ENCODE measurements around the gene CLHC1. TPM values are rescaled to one million over a fixed set of nuclear protein-coding genes. Genes with fewer than 3 reads are reported as not detected.
"Not testable (repeated sequence)": the region's sequence is repeated elsewhere in the genome, so short reads cannot be mapped to it uniquely, and the experiment has no call there.

CLHC1 gene
- polyA plus RNA-seq, 1 donor = 14.7 TPM

- no peak for DNase-seq (ENCODE audit: low read depth)
Measured at GRCh38 chr2:55153584-55154299, 78.4 kb downstream of the CLHC1 start.

GRCh38 chr2:55152475-55153412, 79.3 kb downstream of the CLHC1 start:
- DNase-seq (ENCODE audit: low read depth) = no peak

DNA sequence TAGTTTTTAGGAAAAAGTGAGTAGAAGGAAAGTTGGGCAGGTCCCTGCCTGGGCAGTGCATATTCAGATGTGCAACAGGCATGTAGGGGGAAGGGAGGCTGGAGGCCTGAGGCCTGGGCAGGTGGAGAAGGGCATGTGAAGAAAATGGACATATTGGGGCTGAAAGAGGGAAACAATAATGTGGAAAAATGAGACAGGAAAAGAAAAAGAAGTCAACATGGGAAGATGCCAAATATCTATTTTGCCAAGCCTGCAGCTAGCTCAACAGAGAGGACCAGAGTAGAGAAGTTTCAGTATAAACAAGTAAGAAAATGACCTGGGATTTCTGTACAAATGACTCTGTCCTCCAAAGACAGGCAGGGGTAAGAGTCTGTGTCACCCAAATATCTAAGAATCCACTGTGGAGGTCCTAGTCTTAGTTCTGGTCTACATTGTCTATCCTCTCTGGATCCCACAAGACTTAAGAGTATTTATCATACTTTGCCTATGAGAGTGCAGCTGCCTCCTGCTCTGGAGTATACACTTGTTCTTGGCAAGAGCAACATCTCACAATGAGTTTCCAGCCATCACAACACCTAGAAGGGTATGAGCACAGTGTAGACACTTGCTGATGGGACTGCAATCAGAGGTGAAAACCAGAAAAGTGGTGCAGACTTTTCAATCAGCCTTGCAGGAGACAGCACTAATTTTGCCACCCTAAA, 80.2 kb downstream of the CLHC1 start:
- DNase-seq (ENCODE audit: low read depth) = no peak

GRCh38 chr2:55150834-55151233, 81.3 kb downstream of the CLHC1 start:
- DNase-seq (ENCODE audit: low read depth) = no peak

- no peak for DNase-seq (ENCODE audit: low read depth)
Measured at GRCh38 chr2:55148269-55148668, 83.8 kb downstream of the CLHC1 start.

- DNase-seq (ENCODE audit: low read depth) = no peak
Measured at GRCh38 chr2:55147531-55147930, 84.6 kb downstream of the CLHC1 start.

GRCh38 chr2:55147041-55147440, 85.1 kb downstream of the CLHC1 start:
- DNase-seq (ENCODE audit: low read depth) = no peak

GRCh38 chr2:55146263-55146662, 85.8 kb downstream of the CLHC1 start:
- no peak for DNase-seq (ENCODE audit: low read depth)

DNA sequence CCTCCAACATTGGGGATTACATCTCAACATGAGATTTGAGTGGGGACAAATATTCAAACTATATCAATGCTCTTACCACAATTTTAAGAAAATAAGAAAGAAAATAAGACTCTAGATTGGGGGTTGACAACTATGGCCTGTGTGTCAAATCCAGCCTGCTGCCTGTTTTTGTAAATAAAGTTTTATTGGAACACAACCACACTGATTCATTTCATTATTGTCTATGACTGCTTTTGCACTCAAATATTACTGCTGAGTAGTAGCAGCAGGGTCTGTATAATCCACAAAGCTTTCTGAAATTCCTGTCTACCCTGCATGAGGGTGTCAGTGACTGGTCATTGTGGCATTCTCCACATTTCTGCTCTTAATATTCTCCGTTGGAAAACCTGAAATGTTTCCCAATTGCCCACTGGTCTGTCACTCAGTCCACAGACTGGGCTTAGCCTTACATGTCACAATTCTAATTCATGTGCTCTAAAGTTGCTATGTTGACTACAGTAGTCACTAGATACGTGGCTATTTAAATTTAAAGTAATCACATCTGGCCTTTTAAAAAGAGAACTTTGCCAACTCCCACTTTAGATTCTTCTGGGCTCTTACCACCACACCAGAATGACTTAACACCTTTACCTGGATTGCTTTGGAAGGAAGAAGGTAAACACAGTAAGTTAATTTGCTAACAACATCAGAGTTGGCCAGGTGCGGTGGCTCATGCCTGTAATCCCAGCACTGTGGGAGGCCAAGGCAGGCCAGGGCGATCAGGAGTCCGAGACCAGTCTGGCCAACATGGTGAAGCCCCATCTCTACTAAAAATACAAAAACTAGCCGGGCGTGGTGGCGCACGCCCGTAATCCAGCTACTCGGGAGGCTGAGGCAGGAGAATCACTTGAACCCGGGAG, 86.9 kb downstream of the CLHC1 start:
- no peak for DNase-seq (ENCODE audit: low read depth)

GRCh38 chr2:55143706-55144105, 88.4 kb downstream of the CLHC1 start:
- not testable (repeated sequence) for DNase-seq (ENCODE audit: low read depth)

DNA sequence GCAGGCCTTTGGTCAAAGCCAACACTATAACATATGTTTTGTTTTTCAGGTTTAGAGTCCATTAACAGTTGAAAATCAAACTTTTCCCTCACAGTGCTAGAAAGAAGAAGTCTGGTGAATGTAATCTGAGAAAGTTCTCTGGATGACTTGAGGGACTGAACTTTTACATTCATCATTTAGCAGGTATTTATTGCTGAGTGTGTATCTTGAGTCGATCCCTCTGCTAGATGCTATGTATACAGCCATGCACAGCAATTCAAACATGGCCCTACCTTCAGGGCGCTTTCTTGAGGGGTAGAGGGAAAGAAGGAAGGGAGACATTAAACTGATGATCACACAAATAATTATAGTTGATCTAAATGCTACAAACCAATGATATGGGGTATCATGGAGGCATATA, 89.6 kb downstream of the CLHC1 start:
- DNase-seq (ENCODE audit: low read depth) = no peak

DNA sequence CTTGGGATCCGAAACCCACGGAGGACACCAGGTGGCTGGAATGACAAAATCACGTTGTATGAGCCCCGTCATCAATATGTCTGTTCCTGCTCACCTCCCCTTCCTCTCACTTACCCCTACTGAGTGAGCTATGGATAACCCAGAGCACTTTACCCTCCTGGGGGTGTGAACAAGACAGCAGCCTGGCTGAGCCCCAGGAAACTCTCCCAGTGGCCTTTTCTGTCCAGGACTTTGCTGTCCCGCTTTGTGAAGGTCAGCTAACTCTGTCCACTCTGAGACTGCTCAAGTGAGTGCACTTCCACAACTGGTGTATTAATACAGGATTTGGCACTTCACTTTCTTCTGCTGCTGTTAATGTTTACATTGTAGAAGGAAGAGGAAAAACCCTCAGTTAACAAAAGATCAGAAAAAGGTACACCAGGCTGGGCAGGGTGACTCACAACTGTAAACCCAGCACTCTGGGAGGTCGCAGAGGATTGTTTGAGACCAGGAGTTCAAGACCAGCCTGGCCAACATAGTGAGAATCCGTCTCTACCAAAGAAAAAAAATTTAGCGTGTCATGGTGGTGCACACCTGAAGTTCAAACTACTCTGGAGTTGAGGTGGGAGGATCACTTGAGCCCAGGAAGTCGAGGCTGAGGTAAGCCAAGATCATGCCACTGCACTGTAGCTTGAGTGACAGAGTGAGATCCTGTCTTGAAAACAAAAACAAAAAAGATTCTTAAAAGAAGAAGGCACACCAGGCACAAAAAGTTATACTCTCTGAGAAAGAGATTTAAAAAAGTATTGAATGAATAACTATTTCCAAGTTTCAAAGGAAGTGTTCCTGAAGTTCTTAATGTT, 90.3 kb downstream of the CLHC1 start:
- DNase-seq (ENCODE audit: low read depth) = no peak

- DNase-seq (ENCODE audit: low read depth) = no peak
Measured at GRCh38 chr2:55140316-55141219, 91.5 kb downstream of the CLHC1 start.

GRCh38 chr2:55139305-55139704, 92.8 kb downstream of the CLHC1 start:
- no peak for DNase-seq (ENCODE audit: low read depth)

- DNase-seq (ENCODE audit: low read depth) = no peak
Measured at GRCh38 chr2:55138882-55139229, 93.2 kb downstream of the CLHC1 start.

GRCh38 chr2:55138014-55138881, 93.8 kb downstream of the CLHC1 start:
- DNase-seq (ENCODE audit: low read depth) = no peak

DNA sequence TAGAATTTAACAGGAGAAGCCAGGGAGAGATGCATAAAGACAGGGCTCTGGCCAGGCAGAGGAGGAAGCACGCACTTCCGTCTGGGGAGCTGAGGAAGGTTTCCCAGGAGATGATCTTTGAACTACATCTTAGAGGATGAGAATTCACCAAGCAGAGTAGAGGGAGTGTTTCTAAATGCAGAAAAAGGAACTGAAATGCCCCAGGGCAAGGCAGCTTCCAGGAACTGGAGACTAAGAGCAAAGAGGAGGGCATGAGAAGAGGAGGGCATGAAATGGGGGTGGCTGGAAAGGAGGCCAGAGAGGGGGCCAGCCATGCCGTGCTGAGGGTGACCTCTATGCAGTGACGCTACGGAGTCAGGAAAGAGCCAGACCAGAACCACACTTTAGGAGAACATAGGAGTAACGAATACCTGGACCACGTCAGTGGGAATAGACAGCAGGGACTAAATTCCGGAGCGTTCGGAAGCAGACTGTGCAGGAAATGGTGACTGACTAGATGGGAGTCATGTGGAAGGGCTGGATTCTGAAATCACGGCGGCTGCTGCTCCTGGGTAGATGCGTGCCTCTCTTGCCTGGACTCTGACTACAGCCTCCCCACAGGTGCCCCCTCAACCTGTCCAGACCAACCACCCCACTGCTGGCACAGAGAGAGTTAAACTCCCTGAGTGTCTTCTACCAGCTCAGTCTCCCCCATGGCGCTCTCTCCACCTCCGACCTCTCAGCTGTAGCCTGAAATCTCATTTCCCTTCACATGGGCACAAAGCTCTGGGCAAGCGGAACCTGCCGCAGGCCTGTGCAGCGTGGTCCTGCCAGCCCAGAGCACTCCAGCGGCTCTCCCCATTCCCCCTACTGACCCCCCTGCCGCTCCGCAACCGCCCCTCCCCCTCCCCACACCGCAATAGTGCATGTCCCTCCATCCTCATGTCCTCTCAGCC, 94.8 kb downstream of the CLHC1 start:
- no peak for DNase-seq (ENCODE audit: low read depth)
